Tibial nerve (tissue), 4 donors: ENCODE measurements around the gene CYB561D2.

Source experiments
- CTCF ChIP-seq, 5 experiments: fragments of 200-600 bp in 3 of 5; fragments of 450-650 bp in 2 of 5; sonication (generic) in 3 of 5; IDR thresholded peaks; one replicate each; pipeline ENCODE4 v1.5.1; 2016 to 2019; ENCODE audit warnings: antibody characterized with exemption in 5 of 5, mild to moderate bottlenecking in 3 of 5, moderate library complexity in 2 of 5
- EP300 ChIP-seq, 2 donors: sonication (generic); formaldehyde crosslinking; IDR thresholded peaks; one replicate each; pipeline ENCODE4 v1.6.1; 2017; ENCODE audit warnings: antibody characterized with exemption in 2 of 2, mild to moderate bottlenecking in 1 of 2
- POLR2A ChIP-seq, 2 donors: fragments of 450-650 bp; IDR thresholded peaks; one replicate each; pipeline ENCODE4 v1.6.1; 2017; ENCODE audit warnings: antibody characterized with exemption in 2 of 2, mild to moderate bottlenecking in 2 of 2, moderate library complexity in 2 of 2

GRCh38 chr3:50383750-50384149, 33.1 kb downstream of the CYB561D2 start:
- TF ChIP-seq CTCF (IDR thresholded peaks at IDR 0.05) (no peak), POLR2A (IDR thresholded peaks at IDR 0.05) (no peak), EP300 (IDR thresholded peaks at IDR 0.05) (no peak)
